Endothelial cell (in vitro differentiated cells): ENCODE results near the gene TRIM23. TPM values are rescaled to one million over a fixed set of nuclear protein-coding genes. Genes with fewer than 3 reads are reported as not detected.

Source experiments
- DNase-seq: peaks from one replicate; pipeline ENCODE4 v3.0.0; 2021; ENCODE audit warnings: low spot score
- H3K27ac Mint-ChIP-seq: one replicate; pipeline ENCODE4 v1.8.0; 2021; ENCODE audit warnings: mixed read lengths, inconsistent platforms; ENCODE audit not compliant: unreplicated experiment
- H3K27me3 Mint-ChIP-seq: one replicate; pipeline ENCODE4 v1.8.0; 2021; ENCODE audit warnings: mild to moderate bottlenecking, moderate library complexity, mixed read lengths, inconsistent platforms; ENCODE audit not compliant: unreplicated experiment
- H3K36me3 Mint-ChIP-seq: one replicate; pipeline ENCODE4 v1.8.0; 2021; ENCODE audit warnings: mild to moderate bottlenecking, low read depth, mixed read lengths, inconsistent platforms; ENCODE audit not compliant: unreplicated experiment
- H3K4me1 Mint-ChIP-seq: one replicate; pipeline ENCODE4 v1.8.0; 2021; ENCODE audit warnings: mild to moderate bottlenecking, mixed read lengths, inconsistent platforms; ENCODE audit not compliant: unreplicated experiment
- H3K4me3 Mint-ChIP-seq: one replicate; pipeline ENCODE4 v1.8.0; 2021; ENCODE audit warnings: mild to moderate bottlenecking, mixed read lengths, inconsistent platforms; ENCODE audit not compliant: unreplicated experiment
- H3K9me3 Mint-ChIP-seq: one replicate; pipeline ENCODE4 v1.8.0; 2021; ENCODE audit warnings: mixed read lengths, inconsistent platforms; ENCODE audit not compliant: unreplicated experiment
- CTCF ChIP-seq: fragments of 200-600 bp; sonication (generic); IDR thresholded peaks from one replicate; pipeline ENCODE4 v1.5.0; 2021; ENCODE audit warnings: antibody characterized with exemption; ENCODE audit not compliant: unreplicated experiment
- total RNA-seq: library from RNA; stranded (reverse); fragmentation: NEBNext Ultra II Directional; extraction: Animal tissue kit (Norgen Biotek cat#: 25700); gene quantifications from one replicate; pipeline ENCODE4 v1.2.1, GENCODE V29; 2021; ENCODE audit not compliant: unreplicated experiment

TRIM23 gene
- total RNA-seq, 1 donor from 2014 or later: 12.8 TPM

GRCh38 chr5:65570598-65571226 lies 53.4 kb downstream of the TRIM23 start:
- H3K4me3 Mint-ChIP-seq: no peak overlapping the region
- DNase-seq: no peak
- H3K36me3 Mint-ChIP-seq: peaks cover 10% of the 10 kb centered on the region
- no peak overlapping the region for H3K27ac Mint-ChIP-seq
- no peaks in the 10 kb centered on the region for H3K27me3 Mint-ChIP-seq
- H3K9me3 Mint-ChIP-seq: no peaks in the 10 kb centered on the region
- no peaks in the 10 kb centered on the region for H3K4me1 Mint-ChIP-seq
- no peak for TF ChIP-seq CTCF

- no peak for DNase-seq
- Mint-ChIP-seq H3K27me3 (peaks cover 9% of the 10 kb centered on the region), H3K4me3 (no peak overlapping the region), H3K36me3 (no peaks in the 10 kb centered on the region), H3K4me1 (peaks cover 25% of the 10 kb centered on the region), H3K9me3 (no peaks in the 10 kb centered on the region), H3K27ac (no peak overlapping the region)
- no peak for TF ChIP-seq CTCF
These were observed 57.6 kb downstream of the TRIM23 start for GRCh38 chr5:65566505-65566904.

- TF ChIP-seq CTCF: no peak
- Mint-ChIP-seq H3K9me3 (no peaks in the 10 kb centered on the region), H3K36me3 (no peaks in the 10 kb centered on the region), H3K27me3 (peaks cover 9% of the 10 kb centered on the region), H3K27ac (peak overlapping the region; percentile 97), H3K4me1 (peaks cover 28% of the 10 kb centered on the region), H3K4me3 (peak overlapping the region; percentile 97)
- no peak for DNase-seq
These were observed 60.4 kb downstream of the TRIM23 start for GRCh38 chr5:65563777-65564176.

- H3K36me3 Mint-ChIP-seq: no peaks in the 10 kb centered on the region
- no peak for TF ChIP-seq CTCF
- H3K27ac Mint-ChIP-seq: peak within 1 kb of the TSS; percentile 97
- peak within 1 kb of the TSS; percentile 97 for H3K4me3 Mint-ChIP-seq
- DNase-seq: peak; percentile 90
- H3K9me3 Mint-ChIP-seq: no peaks in the 10 kb centered on the region
- H3K4me1 Mint-ChIP-seq: peaks cover 28% of the 10 kb centered on the region
- H3K27me3 Mint-ChIP-seq: peaks cover 9% of the 10 kb centered on the region
These were observed 61.1 kb downstream of the TRIM23 start, which contains the start of the genes CENPK and PPWD1 for GRCh38 chr5:65562731-65563701. Gene CENPK (minus strand): TSS chr5:65563168. CDS start chr5:65554907, 8,261 bp downstream. Gene PPWD1 (plus strand): TSS chr5:65563296. CDS start chr5:65563311, 15 bp downstream.
